ENCODE measurements around the gene TFPI.

GRCh38 chr2:187567126-187567525, 12.9 kb upstream of the TFPI start:
- no peak for TF ChIP-seq CTCF (IDR thresholded peaks at IDR 0.05)
- TF ChIP-seq POLR2A (IDR thresholded peaks at IDR 0.05): no peak

All from heart left ventricle (tissue), 13 donors.